Activated T-helper 9 cell treated with anti-CD3 and anti-CD28 coated beads, Interleukin-2, amount 50 U/mL, for 16 hours (primary cell): ENCODE data around the gene NEO1.
"Not testable (repeated sequence)": the region's sequence is repeated elsewhere in the genome, so short reads cannot be mapped to it uniquely, and the experiment has no call there.

Source experiments
- DNase-seq: peaks from one replicate; pipeline ENCODE4 v3.0.0-alpha.2; 2020; ENCODE audit warnings: low read depth

The NEO1 gene

GRCh38 chr15:73210630-73211029, 158.4 kb downstream of the NEO1 start:
- no peak for DNase-seq

DNA sequence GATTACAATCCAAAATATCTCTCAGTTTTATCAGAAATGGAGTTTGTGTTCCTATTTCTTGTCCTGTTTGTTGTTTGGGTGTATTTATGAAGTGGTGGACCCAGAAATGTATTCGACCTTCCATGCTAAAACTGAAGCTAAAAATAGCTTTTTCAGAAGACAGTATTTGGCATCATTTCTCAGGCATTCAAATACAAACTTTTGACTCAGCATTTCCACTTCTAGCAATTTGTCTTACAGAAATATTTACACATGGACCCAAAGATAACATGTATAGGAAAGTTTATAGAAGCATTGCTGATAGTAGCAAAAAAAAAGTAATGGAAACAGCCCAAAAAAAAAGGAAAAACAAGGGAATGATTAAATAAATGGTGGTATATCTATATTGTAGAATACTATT, 160.2 kb downstream of the NEO1 start:
- DNase-seq, result no peak

DNA sequence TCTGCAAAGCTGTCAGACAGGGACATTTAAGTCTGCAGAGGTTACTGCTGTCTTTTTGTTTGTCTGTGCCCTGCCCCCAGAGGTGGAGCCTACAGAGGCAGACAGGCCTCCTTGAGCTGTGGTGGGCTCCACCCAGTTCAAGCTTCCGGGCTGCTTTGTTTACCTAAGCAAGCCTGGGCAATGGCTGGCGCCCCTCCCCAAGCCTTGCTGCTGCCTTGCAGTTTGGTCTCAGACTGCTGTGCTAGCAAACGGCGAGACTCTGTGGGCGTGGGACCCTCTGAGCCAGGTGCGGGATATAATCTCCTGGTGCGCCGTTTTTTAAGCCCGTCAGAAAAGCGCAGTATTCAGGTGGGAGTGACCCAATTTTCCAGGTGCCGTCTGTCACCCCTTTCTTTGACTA, 169.2 kb downstream of the NEO1 start:
- DNase-seq, result not testable (repeated sequence)

DNA sequence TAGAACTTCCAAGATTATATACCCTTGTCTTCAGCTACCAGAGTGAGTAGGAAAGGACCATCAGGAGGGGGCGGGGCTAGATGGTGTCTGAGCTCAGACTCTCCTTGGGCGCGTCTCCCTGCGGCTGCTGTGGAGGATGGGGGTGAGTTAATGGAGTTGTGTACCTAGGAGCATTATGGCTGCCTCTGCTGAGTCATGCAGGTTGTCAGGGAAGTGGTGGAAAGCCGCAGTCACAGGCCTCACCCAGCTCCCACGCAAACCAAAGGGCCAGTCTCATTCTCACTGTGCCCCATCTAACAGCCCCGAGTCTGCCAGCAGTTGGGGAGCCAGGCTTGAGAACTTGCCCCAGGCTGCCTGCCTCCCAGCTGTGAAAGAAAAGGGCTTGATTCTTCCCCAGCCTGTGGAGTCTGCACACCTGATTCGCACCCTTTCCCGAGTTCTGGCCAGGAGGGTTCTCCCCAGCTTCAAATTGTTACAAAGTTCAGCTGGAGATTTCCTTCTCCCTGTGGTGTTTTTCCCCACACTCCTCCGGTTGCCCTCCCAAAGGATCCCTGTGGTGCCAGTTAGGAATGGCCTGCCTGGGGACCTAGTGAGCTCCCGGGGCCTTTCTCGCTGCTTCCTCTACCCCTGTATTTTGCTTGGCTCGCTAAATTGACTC, 173.2 kb downstream of the NEO1 start:
- DNase-seq, result peak; percentile 28

DNA sequence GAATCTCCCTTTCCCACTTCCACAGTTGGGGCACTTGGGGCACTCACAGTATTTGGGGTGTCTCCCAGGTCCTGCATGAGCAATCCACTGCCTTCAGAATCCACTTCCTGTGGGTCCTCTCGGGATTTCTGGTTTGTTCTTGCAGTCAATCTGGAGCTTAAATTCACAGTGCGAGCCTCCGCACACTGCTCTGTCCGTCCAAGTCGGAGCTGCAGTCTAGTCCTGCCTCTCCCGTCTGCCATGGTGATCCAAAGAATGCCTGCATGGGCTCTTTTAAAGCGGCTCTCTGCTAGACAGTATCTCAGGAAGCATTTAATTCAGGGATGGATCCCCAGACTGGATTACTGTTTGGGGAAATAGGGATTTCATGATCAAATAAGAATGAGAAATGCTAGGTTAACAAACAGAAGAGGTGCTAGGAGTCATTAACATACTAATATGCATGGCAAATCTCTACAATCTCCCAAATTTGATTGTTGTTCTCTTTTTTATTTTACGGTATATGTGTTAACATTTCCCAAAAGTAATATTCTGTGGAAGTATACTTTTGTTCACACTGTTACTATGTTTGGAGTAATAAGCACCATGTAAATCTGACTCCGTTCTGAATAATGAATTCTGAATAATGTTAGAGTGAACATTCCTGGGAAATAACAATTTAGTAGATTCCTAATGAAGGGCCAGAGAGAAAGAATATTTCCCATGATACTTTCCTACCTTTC, 174.0 kb downstream of the NEO1 start:
- no peak for DNase-seq

GRCh38 chr15:73227433-73228056, 175.3 kb downstream of the NEO1 start:
- no peak for DNase-seq

DNA sequence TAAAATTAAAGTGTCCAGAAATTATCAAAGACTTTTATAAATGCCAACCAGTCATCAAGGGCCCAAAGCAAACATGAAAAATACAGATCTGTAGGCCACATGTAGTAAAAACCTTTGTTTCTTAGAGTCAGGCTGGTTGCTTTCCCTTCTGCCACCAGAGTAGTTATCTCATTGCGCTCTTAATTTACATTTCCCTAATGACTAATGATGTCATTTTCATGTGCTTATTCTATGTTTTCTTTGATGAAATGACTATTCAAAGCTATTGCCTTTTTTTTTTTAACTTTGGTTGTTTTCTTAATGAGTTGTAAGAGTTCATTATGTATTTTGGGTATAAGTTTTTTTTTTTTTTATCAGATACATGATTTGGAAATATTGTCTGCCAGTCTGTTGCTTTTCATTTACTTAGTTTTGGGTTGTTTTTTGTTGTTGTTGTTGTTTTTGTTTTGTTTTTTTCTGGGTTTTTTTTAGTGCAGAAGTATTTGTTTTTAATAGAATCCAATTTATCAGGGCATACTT, 175.9 kb downstream of the NEO1 start:
- DNase-seq, result no peak

- no peak for DNase-seq
Measured at GRCh38 chr15:73231661-73232419, 179.6 kb downstream of the NEO1 start.

DNA sequence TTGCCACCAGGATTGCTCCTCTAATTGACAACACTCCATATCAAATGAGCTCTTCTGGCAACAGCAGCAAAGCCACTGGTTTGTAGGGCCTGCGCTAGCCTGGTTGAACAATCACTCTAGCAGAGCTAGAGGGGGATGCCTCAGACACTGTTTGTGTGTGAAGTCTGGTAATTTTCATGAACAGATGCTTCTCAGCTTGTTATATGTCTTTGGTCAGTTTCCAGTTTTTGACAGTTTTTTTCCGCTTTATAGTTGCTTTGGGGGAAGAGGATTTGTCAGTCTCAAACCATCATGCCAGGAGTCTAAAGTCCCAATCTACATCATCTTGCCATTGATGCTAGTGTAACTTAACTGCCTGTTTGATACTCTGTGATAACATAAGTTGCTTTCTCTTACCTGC, 180.5 kb downstream of the NEO1 start:
- no peak for DNase-seq

GRCh38 chr15:73233623-73234022, 181.4 kb downstream of the NEO1 start:
- DNase-seq, result no peak

- DNase-seq, result no peak
Measured at GRCh38 chr15:73237910-73238309, 185.6 kb downstream of the NEO1 start.

DNA sequence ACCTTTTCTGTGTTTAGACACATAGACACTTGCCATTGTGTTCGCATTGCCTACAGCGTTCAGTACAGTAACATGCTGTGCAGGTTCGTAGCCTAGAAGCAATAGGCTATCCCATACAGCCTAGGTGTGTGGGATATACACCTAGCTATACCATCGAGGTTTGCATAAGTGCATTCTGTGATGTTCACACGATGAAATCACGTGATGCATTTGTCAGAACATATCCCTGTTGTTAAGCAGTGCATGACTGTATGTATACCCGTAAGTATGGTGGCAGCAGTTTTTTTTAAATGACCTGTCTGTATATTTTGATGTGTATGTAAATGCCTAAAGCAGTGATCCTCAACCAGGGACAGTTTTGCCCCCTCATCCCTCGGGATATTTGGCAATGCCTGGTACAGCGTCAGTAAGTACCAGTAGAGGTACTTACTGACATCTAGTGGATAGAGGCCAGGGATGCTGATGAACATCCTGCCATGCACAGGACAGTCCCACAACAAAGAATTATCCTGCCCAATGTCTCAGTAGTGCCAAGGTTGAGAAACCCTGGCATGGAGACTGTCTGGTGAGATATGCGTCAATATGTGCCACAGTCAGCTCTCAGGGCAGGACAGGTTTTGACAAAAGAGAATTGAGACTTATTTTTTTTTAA, 187.4 kb downstream of the NEO1 start:
- no peak for DNase-seq

DNA sequence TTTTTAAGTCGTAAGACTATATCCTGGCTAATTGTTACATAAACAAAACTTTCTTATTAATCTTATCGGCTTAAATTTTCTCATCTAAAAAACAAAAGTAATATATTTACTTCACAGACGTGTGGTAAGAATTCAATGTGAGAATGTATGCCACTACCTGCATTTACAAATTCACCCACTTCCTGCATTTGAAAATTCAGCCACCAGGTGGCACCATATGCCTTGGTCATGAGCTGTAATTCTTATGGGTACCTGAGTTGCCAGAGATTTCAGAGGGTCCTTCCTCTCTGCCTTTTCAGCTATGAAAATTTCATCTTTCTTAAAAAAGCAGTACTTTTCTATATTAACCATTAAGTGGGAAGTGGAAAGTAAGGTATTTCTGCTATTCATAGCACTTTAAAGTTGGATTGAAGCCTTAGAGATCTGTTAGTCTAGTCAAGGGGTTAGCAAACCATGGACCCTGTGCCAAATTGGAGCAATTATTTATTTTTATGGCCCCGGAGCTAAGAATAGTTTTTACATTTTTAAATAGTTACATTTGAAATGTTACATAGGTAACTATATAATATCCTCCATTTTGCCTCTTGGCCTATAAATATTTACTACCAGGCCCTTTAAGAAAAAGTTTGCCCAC, 188.7 kb downstream of the NEO1 start:
- peak; percentile 50 for DNase-seq

DNA sequence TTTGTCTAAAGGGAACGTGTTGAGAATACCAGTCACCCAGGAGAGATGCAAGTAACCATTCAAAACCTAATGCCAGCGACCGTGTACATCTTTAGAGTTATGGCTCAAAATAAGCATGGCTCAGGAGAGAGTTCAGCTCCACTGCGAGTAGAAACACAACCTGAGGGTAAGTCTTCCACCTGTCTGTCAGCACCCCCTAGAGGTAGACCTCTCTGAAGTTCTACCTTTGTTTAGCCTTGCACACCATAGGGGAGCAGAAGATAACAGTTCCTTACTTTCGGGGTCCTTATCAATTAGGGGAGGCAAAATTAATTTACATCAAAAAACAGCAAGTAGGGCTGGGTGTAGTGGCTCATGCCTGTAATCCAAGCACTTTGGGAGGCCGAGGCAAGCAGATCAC, 192.1 kb downstream of the NEO1 start:
- no peak for DNase-seq

DNA sequence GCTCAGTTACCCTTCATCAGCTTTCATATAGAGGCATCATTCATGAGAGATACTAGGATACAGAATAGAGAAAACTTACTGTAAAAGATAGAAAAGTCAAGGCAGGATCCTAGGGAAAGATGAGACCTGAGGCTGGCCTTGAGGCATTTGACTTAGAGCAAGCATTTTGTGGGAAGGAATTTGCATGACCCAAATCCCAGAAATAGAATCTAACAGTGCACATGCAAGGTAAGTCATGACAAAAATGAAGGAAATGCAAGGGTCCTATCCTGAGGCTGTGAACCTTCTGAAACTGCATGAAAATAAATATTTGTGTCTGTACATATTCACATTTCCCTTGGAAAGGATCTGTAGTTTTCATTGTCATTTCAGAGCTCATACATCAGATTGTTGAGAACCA, 194.2 kb downstream of the NEO1 start:
- no peak for DNase-seq

GRCh38 chr15:73246898-73247297, 194.6 kb downstream of the NEO1 start:
- no peak for DNase-seq

DNA sequence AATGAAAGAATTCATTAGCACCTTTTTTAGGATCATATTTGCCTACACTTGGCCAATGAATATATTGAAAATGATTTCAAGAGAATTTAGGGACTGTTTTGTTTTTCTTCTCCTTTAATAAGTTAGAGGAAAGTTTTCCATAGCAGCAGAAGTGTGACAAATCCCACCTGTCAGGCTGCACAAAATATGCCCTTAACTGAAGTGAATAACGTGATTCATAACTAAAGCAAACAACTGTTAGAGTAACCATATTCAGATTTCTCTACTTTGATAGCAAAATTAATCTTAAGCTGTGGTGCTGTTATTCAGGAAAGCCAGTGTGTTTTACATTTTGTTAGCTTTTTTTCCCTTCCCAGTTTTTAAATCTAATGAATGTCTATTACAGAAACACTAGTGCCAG, 195.1 kb downstream of the NEO1 start:
- DNase-seq, result no peak

GRCh38 chr15:73249499-73249898, 197.2 kb downstream of the NEO1 start:
- no peak for DNase-seq

DNA sequence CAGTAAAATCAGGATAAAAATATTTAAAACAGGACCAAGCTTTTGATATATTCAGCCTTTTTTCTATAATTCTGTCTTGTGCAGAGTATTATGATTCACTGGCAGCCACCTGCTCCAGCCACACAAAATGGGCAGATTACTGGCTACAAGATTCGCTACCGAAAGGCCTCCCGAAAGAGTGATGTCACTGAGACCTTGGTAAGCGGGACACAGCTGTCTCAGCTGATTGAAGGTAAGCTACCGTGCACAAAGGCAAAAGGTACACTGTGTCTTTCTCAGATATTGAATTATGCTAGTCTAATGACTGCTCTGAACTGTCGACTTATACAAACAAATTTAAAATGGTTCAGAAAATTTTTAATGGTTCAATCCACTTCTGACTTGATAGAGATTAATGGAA, 202.3 kb downstream of the NEO1 start:
- DNase-seq, result no peak

DNA sequence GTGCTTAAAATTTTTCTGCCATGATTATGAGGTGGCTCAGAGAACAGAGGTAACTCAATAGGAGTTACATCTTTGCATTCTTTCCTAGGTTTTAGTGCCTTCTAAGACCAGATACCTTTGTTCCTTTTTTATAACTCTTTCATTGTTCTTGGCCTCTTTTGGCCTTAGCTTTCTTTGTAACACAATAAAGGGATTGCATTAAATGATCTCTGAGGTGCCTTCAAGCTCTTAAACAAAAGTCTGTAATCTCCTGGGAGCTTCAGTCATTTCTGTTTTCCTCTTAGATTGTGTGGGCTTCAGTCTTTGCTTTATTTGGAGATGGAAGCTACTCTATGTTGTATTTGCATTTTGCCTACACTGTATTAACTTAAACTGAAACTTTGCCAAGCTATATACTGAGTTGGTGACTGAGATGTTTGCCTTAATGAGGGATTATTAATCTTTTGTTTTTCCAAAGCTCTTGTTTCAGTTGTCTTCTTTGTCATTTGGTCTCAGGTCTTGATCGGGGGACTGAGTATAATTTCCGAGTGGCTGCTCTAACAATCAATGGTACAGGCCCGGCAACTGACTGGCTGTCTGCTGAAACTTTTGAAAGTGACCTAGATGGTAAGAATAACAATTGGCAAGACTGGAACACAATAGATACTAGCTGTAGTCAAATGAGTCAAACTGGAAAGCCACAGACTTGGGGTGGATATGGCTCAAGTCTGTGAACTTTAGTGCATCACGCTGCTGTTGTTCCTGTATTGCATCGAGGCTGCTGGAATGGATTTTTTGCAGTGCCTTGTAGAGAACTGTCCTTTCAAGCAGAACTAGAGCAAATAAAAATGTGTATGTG, 206.2 kb downstream of the NEO1 start:
- no peak for DNase-seq

DNA sequence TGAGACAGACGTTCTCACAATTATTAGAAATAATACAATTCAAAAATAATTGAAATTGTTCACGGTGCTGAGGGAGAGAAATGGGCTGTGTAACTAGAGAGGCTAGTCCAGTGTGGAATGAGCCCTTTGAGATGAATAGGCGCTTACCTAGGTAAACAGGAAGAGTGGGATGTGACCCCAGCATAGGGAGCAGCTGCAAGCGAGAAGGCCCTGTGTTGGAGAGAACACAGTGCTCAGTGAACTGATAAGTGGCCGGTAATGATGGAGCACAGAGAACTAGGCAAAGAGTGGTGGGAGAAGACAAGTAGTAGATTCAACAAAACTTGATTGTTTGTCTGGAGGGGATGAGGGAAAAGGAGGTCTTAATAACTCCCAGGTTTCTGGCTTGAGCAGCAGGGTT, 212.6 kb downstream of the NEO1 start:
- DNase-seq, result no peak
